ENCODE data around the gene SLC35B3. TPM values are rescaled to one million over a fixed set of nuclear protein-coding genes. Genes with fewer than 3 reads are reported as not detected.
A peak's percentile ranks its signal among the peaks of the same experiment; 100 is the strongest.
"Not testable (repeated sequence)": the region's sequence is repeated elsewhere in the genome, so short reads cannot be mapped to it uniquely, and the experiment has no call there.

The SLC35B3 gene
- total RNA-seq, 4 donors from 2014 or later: 8.1 to 9.6 (median 8.8) TPM

DNA sequence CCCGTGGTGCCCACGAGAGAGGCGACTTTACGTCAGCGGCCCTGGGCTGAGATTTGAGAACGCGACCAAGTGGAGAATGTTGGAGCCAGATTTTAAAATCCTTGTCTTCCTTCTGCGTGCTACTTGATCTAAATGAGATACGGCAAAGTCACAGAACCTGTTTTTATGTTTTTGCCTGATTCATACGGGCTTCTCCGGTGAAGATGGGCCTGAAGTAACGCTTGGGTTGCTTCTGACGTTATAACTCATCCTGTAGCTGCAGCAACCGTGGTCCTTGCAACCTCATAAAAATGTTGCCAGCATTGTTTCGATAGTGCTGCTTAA lies 462 bp upstream of the SLC35B3 start:
- Histone ChIP-seq H3K4me1 (peaks cover 34% of the 10 kb centered on the region), H3K36me3 (no peaks in the 10 kb centered on the region), H3K4me3 (peak overlapping the region; percentile 88), H3K9me3 (no peaks in the 10 kb centered on the region), H3K27ac (peak overlapping the region; percentile 96), H3K27me3 (no peaks in the 10 kb centered on the region)
- TF ChIP-seq EP300 (IDR thresholded peaks at IDR 0.05): peak; percentile 17
- no peak for TF ChIP-seq POLR2A (IDR thresholded peaks at IDR 0.05)
- WGBS: 13% methylated on average over 14 of the region's 15 CpGs
- no peak for DNase-seq (ENCODE audit: low spot score in 2 of 2)

GRCh38 chr6:8434727-8435092 lies 635 bp downstream of the SLC35B3 start:
- Histone ChIP-seq H3K4me3 (peak overlapping the region; percentile 88), H3K27me3 (no peaks in the 10 kb centered on the region), H3K36me3 (no peaks in the 10 kb centered on the region), H3K27ac (peak overlapping the region; percentile 96), H3K4me1 (peaks cover 34% of the 10 kb centered on the region), H3K9me3 (no peaks in the 10 kb centered on the region)
- WGBS: 2% methylated on average over 8 of the region's 8 CpGs
- TF ChIP-seq CTCF (IDR thresholded peaks at IDR 0.05) (no peak), POLR2AphosphoS5 (IDR thresholded peaks at IDR 0.05) (no peak), EP300 (IDR thresholded peaks at IDR 0.05) (no peak), POLR2A (IDR thresholded peaks at IDR 0.05) (no peak)
- DNase-seq (ENCODE audit: low spot score in 2 of 2): no peak

GRCh38 chr6:8432614-8433013 lies 2.7 kb downstream of the SLC35B3 start:
- H3K4me3 ChIP-seq: no peak overlapping the region
- 83% methylated on average over 2 of the region's 2 CpGs for WGBS

GRCh38 chr6:8429821-8430220 lies 5.5 kb downstream of the SLC35B3 start:
- Histone ChIP-seq H3K36me3 (peaks cover 20% of the 10 kb centered on the region), H3K27me3 (no peaks in the 10 kb centered on the region), H3K27ac (no peak overlapping the region), H3K4me1 (peaks cover 21% of the 10 kb centered on the region), H3K4me3 (no peak overlapping the region), H3K9me3 (no peaks in the 10 kb centered on the region)
- no peak for TF ChIP-seq EP300 (IDR thresholded peaks at IDR 0.05)
- no peak for TF ChIP-seq POLR2AphosphoS5 (IDR thresholded peaks at IDR 0.05)
- TF ChIP-seq POLR2A (IDR thresholded peaks at IDR 0.05): no peak
- no peak for TF ChIP-seq CTCF (IDR thresholded peaks at IDR 0.05)
- DNase-seq (ENCODE audit: low spot score in 2 of 2): no peak
- WGBS: 68% methylated on average over 2 of the region's 2 CpGs

More at GRCh38 chr6:8432614-8433013, 2.7 kb downstream of the SLC35B3 start:
- TF ChIP-seq POLR2A (IDR thresholded peaks at IDR 0.05): no peak
- no peak for TF ChIP-seq EP300 (IDR thresholded peaks at IDR 0.05)
- no peak for TF ChIP-seq POLR2AphosphoS5 (IDR thresholded peaks at IDR 0.05)
- TF ChIP-seq CTCF (IDR thresholded peaks at IDR 0.05): no peak
- DNase-seq (ENCODE audit: low spot score in 2 of 2): no peak
- no peaks in the 10 kb centered on the region for H3K9me3 ChIP-seq
- H3K36me3 ChIP-seq: no peaks in the 10 kb centered on the region
- no peaks in the 10 kb centered on the region for H3K27me3 ChIP-seq
- H3K27ac ChIP-seq: no peak overlapping the region
- H3K4me1 ChIP-seq: peaks cover 34% of the 10 kb centered on the region

GRCh38 chr6:8426544-8426943 lies 8.8 kb downstream of the SLC35B3 start:
- H3K36me3 ChIP-seq: peaks cover 27% of the 10 kb centered on the region

DNA sequence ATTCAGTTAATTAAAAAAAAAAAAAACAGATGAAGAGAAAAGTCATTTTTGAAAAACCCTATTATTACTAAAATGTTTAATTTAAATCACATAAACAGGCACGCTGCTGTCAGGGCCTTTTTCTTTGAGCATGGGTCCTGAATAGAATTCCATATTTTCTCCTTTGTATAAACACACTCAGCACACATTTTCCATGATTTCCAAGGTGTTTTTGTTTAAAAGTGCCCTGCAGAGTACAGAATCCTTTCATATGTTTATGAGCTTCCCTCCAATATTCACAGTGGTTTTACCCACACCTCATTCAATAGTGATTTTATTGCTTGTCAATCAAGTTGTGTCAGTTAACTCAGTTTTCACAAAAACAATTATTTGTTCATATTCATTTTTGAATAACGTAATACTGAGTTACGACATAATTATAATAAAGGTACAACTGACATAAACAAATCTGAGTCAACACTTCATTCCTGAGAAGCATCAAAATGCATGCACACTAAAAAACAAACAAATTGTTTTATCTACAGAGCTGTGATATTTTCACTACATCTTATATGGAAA lies 15.2 kb downstream of the SLC35B3 start:
- Histone ChIP-seq H3K4me1 (no peaks in the 10 kb centered on the region), H3K27me3 (no peaks in the 10 kb centered on the region), H3K9me3 (no peaks in the 10 kb centered on the region), H3K36me3 (peaks cover 30% of the 10 kb centered on the region), H3K27ac (no peak overlapping the region), H3K4me3 (no peak overlapping the region)
- no peak for TF ChIP-seq POLR2AphosphoS5 (IDR thresholded peaks at IDR 0.05)
- no peak for TF ChIP-seq CTCF (IDR thresholded peaks at IDR 0.05)
- TF ChIP-seq POLR2A (IDR thresholded peaks at IDR 0.05): no peak
- no peak for TF ChIP-seq EP300 (IDR thresholded peaks at IDR 0.05)
- no peak for DNase-seq (ENCODE audit: low spot score in 2 of 2)
- 90% methylated on average over 3 of the region's 3 CpGs for WGBS

More at GRCh38 chr6:8426544-8426943, 8.8 kb downstream of the SLC35B3 start:
- not testable (repeated sequence) for H3K27ac ChIP-seq; DNase-seq (ENCODE audit: low spot score in 2 of 2); H3K27me3 ChIP-seq; H3K4me1 ChIP-seq; H3K9me3 ChIP-seq; H3K4me3 ChIP-seq
- WGBS: 97% methylated on average over 2 of the region's 2 CpGs

All from suprapubic skin (tissue), 4 donors.